Lower leg skin (tissue), 3 donors: ENCODE results near the gene AK5.

Experiments
- CTCF ChIP-seq, 3 donors: fragments of 450-650 bp; IDR thresholded peaks; one replicate each; pipeline ENCODE4 v1.5.1; 2016; ENCODE audit warnings: antibody characterized with exemption in 3 of 3, mild to moderate bottlenecking in 3 of 3, moderate library complexity in 2 of 3
- POLR2A ChIP-seq, 2 donors: fragments of 450-650 bp; IDR thresholded peaks; one replicate each; pipeline ENCODE4 v1.6.1; 2016 to 2017; ENCODE audit warnings: antibody characterized with exemption in 2 of 2, mild to moderate bottlenecking in 1 of 2, moderate library complexity in 1 of 2

GRCh38 chr1:77562596-77563150 lies 280.9 kb downstream of the AK5 start:
- TF ChIP-seq CTCF (IDR thresholded peaks at IDR 0.05) (no peak), POLR2A (IDR thresholded peaks at IDR 0.05) (no peak)
